GM19035 (cell line): ENCODE results near the gene MINDY4.

Experiments used
- ATAC-seq: cut with Tn5 transposase; IDR thresholded peaks from one replicate; pipeline ENCODE4 v1.9.1; 2021; ENCODE audit not compliant: unreplicated experiment

Gene MINDY4

GRCh38 chr7:30771880-30772425, 736 bp downstream of the MINDY4 start:
- no peak for ATAC-seq

- no peak for ATAC-seq
Measured at GRCh38 chr7:30772984-30773383, 1.8 kb downstream of the MINDY4 start.

DNA sequence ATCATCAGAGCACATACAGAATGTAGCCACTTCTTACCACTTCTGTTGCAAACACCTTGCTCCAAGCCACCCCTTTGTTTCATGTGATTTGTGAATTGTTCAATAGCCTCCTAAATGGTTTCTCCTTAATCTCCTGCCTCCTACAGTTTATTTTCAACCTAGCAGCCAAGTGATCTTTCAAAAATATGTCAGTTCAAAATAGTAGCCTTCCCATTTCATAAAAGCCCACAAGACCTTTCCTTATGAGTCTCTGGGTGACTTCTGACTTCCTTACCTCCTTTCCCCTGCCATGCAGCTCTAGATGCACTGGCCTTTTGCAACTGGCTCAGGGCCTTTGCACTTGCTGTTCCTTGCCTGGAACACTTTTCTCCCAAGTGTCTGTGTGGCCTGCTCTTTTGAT, 4.8 kb downstream of the MINDY4 start:
- no peak for ATAC-seq

- no peak for ATAC-seq
Measured at GRCh38 chr7:30776971-30777370, 5.8 kb downstream of the MINDY4 start.

- ATAC-seq, result no peak
Measured at GRCh38 chr7:30778255-30779025, 7.2 kb downstream of the MINDY4 start.

DNA sequence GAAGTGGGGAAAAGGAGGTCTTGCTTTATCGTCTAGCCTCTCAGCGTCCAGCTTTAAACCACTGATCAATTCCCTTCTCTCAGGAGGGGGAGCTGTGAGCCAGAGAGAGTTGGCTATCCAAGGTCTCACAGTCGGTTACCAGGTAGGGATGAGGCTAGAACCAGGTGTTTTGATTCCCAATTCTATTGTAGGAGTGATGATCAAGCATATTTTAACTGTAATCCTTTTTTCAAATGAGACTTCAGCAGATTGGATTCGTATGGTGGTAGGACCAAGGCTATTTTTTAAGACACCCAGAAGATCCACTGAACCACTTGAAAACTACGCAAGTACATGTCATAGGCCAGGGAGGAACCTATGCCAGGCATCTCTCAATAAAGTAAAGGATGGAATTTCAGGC, 8.4 kb downstream of the MINDY4 start:
- no peak for ATAC-seq

DNA sequence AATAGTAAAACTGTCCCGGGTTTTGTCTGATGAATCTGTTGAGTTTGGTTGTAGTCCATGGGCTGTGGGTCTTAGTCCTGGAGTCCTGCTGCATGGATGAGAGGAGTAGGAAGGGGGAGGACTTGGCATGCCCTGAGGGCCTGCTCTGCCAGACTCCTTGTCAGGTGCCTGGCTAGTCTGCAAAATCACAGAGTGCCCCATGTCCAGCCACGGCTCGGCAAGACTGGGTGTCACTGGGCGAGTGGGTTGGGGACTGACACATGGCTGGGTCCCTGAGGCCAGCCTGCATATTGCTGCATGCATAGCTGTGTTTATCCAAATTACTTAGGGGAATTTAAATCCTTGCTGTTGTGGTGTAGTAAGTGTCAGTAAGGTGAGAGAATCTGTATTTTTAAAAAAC, 9.7 kb downstream of the MINDY4 start:
- ATAC-seq, result no peak

DNA sequence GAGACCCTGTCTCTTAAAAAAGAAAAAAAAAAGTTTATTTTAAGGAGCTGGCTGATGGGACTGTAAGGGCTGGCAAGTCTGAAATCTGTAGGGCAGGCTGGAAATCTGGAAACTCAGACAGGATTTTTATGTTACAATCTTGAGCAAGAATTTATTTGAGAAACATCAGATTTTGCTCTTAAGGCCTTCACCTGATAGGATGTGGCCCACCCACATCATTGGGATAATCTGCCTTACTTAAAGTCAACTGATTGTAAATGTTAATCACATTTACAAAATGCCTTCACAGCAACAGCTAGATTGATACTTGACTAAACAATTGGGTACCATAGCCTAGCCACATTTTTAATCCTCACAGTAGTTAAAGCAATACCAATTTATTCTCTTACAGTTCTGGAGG, 11.5 kb downstream of the MINDY4 start:
- ATAC-seq, result no peak

GRCh38 chr7:30785786-30786185, 14.6 kb downstream of the MINDY4 start:
- ATAC-seq, result no peak

DNA sequence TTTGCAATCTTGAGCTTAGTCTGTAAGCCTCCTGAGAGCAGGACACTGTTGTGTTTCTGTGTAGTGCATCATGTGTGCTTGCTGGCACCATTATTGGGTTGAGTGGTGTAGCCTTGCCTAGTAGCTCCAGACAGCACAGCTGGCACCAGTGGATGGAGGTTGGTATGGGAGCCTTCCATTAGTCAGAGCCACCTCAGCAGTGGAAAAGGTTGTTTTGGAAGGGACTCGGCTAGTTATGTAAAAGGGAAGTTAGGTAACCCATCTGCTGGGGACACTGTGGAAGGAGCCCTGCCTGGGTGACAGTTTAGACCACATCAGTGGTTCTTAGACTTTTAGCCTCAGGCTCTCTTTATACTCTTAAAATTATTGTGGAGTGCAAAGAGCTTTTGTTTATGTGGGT, 16.3 kb downstream of the MINDY4 start:
- no peak for ATAC-seq

GRCh38 chr7:30788640-30789333, 17.6 kb downstream of the MINDY4 start:
- ATAC-seq, result no peak

DNA sequence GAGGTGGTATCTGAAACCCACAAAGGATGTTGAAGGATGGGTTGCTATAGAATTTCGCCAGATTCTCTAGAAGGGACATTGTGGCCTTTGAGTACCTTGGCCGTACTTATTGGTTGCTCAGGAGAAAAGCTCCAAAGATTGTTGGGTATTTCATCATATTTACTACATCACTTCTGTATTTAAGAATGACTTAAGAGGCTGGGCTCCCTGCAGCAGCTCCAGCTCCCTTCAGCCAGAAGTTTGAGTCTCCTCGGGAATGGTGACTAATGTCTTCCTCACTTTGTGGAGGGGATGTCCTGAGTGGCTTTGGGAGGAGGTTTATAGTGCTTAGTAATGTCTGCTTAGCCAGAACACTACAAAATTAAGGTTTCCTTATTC, 18.1 kb downstream of the MINDY4 start:
- no peak for ATAC-seq

DNA sequence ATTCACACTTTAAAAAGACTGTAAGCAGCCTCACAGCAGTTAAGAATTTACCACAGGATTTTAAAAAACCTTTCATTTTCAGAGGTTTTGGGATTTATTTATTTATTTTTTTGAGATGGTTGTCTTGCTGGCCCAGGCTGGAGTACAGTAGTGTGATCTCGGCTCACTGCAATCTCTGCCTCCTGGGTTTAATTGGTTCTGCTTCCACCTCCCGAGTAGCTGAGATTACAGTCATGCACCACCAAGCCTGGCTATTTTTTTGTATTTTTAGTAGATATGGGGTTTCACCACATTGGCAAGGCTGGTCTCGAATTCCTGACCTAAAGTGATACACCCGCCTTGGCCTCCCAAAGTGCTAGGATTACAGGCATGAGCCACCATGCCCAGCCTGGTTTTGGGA, 19.1 kb downstream of the MINDY4 start:
- no peak for ATAC-seq

DNA sequence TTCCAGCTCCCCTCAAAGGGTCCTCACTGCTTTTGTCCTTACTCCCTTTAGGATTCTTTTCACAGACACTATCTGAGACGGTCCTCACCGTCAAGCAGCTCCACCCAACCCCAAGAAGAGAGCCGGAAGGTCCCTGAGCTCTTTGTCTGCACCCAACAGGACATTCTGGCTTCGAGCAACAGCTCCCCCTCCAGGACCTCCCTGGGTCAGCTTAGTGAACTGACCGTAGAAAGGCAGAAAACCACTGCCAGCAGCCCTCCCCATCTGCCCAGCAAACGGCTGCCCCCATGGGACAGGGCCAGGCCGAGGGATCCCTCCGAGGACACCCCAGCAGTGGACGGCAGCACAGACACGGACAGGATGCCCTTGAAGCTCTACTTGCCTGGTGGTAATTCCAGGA, 19.9 kb downstream of the MINDY4 start:
- ATAC-seq, result no peak

- ATAC-seq, result no peak
Measured at GRCh38 chr7:30795161-30795948, 24.1 kb downstream of the MINDY4 start.

GRCh38 chr7:30796105-30796869, 25.1 kb downstream of the MINDY4 start:
- no peak for ATAC-seq

- ATAC-seq, result no peak
Measured at GRCh38 chr7:30797176-30798040, 26.2 kb downstream of the MINDY4 start.

DNA sequence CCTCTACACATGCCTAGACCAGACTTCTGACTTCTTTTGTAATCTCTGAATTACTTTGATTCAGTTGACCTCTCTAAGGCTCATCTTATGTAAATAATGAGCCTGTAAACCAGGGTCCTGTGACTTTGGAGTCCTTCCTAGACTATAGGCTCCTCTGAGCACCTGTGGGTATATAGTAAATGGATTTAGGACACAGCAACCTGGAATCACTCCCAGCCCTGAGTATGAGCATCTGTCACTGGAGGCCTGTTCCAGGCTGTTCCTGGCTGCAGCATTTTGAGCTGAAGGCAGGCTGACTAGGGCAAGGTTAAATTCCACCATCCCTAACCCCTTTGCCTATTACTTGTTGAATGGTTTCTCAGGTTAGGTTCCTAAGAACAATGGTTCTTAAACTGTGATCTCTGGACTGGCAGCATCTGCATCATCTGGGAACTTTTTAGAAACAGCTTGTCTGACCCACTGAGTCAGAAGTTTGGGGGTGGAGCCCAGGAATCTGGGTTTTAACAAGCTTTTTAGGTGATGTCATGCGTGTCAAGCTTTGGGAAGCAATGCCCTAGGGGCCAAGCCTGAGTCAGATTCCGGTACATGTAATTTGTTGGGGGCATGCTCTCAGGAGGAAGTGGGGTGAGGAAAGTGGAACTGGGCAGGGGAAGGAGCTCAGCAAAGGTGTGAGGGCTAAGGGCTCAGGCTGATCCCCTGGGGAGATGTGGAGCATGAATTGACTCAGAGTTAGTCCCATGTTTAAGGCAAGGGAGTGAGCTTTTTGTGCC, 28.2 kb downstream of the MINDY4 start:
- ATAC-seq, result peak; percentile 67

GRCh38 chr7:30799976-30800661, 28.9 kb downstream of the MINDY4 start:
- ATAC-seq, result no peak
